ENCODE results near the gene CD81. TPM values are rescaled to one million over a fixed set of nuclear protein-coding genes. Genes with fewer than 3 reads are reported as not detected.

CD81 gene
- total RNA-seq, 1 experiment from 2014 or later, result 194 TPM

- Histone ChIP-seq H3K9me3 (ENCODE audit: low read depth, low read length, poor library complexity, severe bottlenecking) (no peaks in the 10 kb centered on the region), H3K36me3 (ENCODE audit: insufficient read depth, low read length, poor library complexity, severe bottlenecking) (no peaks in the 10 kb centered on the region), H3K27me3 (replicated peaks; ENCODE audit: insufficient read depth, low read depth, low read length, poor library complexity) (no peaks in the 10 kb centered on the region), H3K4me1 (ENCODE audit: insufficient read depth, low read length, poor library complexity, severe bottlenecking) (no peaks in the 10 kb centered on the region), H3K27ac (ENCODE audit: low read depth, low read length, poor library complexity, severe bottlenecking) (no peak overlapping the region), H3K4me3 (ENCODE audit: low read depth, low read length, poor library complexity, severe bottlenecking) (no peak overlapping the region)
- DNase-seq (ENCODE audit: low spot score), result no peak
- BruUV-seq (replicated peaks), result no TSS peak
- ChIA-PET CTCF (no interaction called here), POLR2A (ENCODE audit: low non-redundant PET) (no interaction called here)
- intact Hi-C loops (cut with micrococcal nuclease; ENCODE audit: unreplicated experiment), result no loop called here
- TF ChIP-seq EZH2 (IDR thresholded peaks at IDR 0.05; ENCODE audit: borderline replicate concordance, low read depth, low read length, poor library complexity, severe bottlenecking) (no peak), CTCF (conservative IDR thresholded peaks at IDR 0.05; ENCODE audit: low read depth, low read length) (no peak)
These were observed 45.5 kb downstream of the CD81 start for GRCh38 chr11:2422461-2423156.

GRCh38 chr11:2423157-2424025 lies 46.3 kb downstream of the CD81 start:
- POLR2A ChIA-PET (ENCODE audit: low non-redundant PET), result no interaction called here
- TF ChIP-seq CTCF (conservative IDR thresholded peaks at IDR 0.05; ENCODE audit: low read depth, low read length), result no peak
- Histone ChIP-seq H3K27ac (ENCODE audit: low read depth, low read length, poor library complexity, severe bottlenecking) (no peak overlapping the region), H3K4me1 (ENCODE audit: insufficient read depth, low read length, poor library complexity, severe bottlenecking) (no peaks in the 10 kb centered on the region), H3K4me3 (ENCODE audit: low read depth, low read length, poor library complexity, severe bottlenecking) (no peak overlapping the region), H3K27me3 (replicated peaks; ENCODE audit: insufficient read depth, low read depth, low read length, poor library complexity) (no peaks in the 10 kb centered on the region), H3K9me3 (ENCODE audit: low read depth, low read length, poor library complexity, severe bottlenecking) (no peaks in the 10 kb centered on the region), H3K36me3 (ENCODE audit: insufficient read depth, low read length, poor library complexity, severe bottlenecking) (no peaks in the 10 kb centered on the region)
- no peak for DNase-seq (ENCODE audit: low spot score)
- no TSS peak for BruUV-seq (replicated peaks)
- intact Hi-C loops (cut with micrococcal nuclease; ENCODE audit: unreplicated experiment), result no loop called here
- CTCF ChIA-PET, result no interaction called here

- no peaks in the 10 kb centered on the region for H3K9me3 ChIP-seq (ENCODE audit: low read depth, low read length, poor library complexity, severe bottlenecking)
- no peaks in the 10 kb centered on the region for H3K36me3 ChIP-seq (ENCODE audit: insufficient read depth, low read length, poor library complexity, severe bottlenecking)
- CTCF ChIA-PET, result no interaction called here
- H3K4me1 ChIP-seq (ENCODE audit: insufficient read depth, low read length, poor library complexity, severe bottlenecking), result no peaks in the 10 kb centered on the region
- POLR2A ChIA-PET (ENCODE audit: low non-redundant PET), result no interaction called here
- no peak for DNase-seq (ENCODE audit: low spot score)
- intact Hi-C loops (cut with micrococcal nuclease; ENCODE audit: unreplicated experiment), result loop anchor here (5.0 kb wide), 1 partner anchor 467 kb away; no protein-coding TSS in a partner anchor
- H3K4me3 ChIP-seq (ENCODE audit: low read depth, low read length, poor library complexity, severe bottlenecking), result no peak overlapping the region
- no TSS peak for BruUV-seq (replicated peaks)
- no peak overlapping the region for H3K27ac ChIP-seq (ENCODE audit: low read depth, low read length, poor library complexity, severe bottlenecking)
- no peak for TF ChIP-seq CTCF (conservative IDR thresholded peaks at IDR 0.05; ENCODE audit: low read depth, low read length)
- no peak for TF ChIP-seq EZH2 (IDR thresholded peaks at IDR 0.05; ENCODE audit: borderline replicate concordance, low read depth, low read length, poor library complexity, severe bottlenecking)
- H3K27me3 ChIP-seq (replicated peaks; ENCODE audit: insufficient read depth, low read depth, low read length, poor library complexity), result no peaks in the 10 kb centered on the region
These were observed 47.8 kb downstream of the CD81 start for GRCh38 chr11:2424811-2425495.

Measured in A673 (cell line).